Globus pallidus (tissue), 1 donor: Measurements from ENCODE around the gene RABAC1.
A peak's percentile ranks its signal among the peaks of the same experiment; 100 is the strongest.
"Not testable (repeated sequence)": the region's sequence is repeated elsewhere in the genome, so short reads cannot be mapped to it uniquely, and the experiment has no call there.

Source experiments
- DNase-seq: peaks from one replicate; pipeline ENCODE4 v3.0.0-alpha.2; 2015; ENCODE audit warnings: low spot score

Gene RABAC1

DNA sequence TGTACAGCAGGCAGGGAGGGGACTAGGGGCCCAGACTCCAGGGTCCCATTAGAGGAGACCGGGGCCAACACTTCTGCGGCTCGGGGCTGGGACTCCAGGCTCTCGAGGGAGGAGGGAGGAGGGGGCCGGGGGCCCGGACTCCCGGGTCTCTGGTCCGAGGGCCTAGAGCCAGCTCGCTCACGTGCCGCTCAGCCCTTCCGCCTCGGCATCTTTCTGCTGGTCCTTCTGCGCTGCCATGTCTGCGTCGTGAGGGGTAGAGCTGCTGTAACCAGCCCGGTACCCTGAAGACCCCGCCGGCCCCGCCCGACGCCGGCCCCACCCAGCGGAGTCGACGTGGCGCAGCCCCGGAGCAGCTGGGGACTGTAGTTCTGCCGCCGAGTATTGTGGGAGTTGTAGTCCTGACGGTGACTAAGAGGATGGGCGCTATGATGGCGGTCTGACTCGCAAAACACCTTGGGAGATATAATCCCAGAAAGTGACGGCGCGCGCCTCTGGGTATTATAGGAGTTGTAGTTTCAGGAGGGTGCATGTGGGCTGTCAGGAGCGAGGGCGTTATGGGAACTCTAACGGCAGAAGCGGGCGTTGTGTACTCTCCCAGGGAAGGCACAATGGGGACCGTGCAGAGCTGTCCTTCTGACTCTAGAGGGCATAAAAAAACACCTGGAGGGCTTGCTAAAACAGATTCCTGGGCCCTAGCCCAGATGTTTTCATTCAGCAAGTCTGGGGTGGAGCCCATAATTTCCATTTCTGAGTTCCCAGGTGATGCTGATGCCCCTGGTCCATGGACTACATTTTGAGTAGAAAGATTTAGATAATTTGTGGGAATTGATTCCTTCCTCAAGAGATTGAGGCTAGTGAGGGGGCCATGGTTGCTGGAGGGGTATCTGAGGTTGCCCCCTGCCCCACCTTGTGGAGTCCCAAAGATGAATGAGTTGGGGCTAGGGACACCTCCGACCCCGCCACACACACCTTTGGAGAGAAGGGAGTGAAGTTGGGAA lies at the start of gene RABAC1:
RABAC1 (minus strand) TSS at position 266 of the 998 bp plus-strand sequence; CDS start at position 237, 29 bp downstream.
- peak; percentile 91 for DNase-seq

DNA sequence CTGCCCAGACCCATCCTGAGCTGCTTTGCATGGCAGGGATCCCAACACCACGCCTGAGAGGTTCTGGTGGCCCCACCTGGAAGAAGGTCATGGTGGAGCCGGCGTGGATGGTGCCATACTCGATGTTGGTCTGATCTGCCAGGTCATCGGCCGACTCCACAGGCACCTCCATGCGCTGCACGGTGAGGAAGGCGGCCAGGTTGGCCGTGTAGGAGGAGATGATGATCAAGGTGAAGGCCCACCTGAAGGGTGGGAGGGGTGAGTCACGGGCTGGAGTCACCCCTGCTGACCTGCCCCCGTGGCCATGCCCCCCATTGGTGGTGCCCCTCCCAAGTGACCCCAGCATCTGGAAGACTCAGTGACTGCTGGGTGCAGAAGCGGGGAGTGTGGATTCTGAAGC lies 47.4 kb upstream of the RABAC1 start:
- DNase-seq: no peak

- DNase-seq: no peak
Measured at GRCh38 chr19:42005504-42005903, 46.4 kb upstream of the RABAC1 start.

DNA sequence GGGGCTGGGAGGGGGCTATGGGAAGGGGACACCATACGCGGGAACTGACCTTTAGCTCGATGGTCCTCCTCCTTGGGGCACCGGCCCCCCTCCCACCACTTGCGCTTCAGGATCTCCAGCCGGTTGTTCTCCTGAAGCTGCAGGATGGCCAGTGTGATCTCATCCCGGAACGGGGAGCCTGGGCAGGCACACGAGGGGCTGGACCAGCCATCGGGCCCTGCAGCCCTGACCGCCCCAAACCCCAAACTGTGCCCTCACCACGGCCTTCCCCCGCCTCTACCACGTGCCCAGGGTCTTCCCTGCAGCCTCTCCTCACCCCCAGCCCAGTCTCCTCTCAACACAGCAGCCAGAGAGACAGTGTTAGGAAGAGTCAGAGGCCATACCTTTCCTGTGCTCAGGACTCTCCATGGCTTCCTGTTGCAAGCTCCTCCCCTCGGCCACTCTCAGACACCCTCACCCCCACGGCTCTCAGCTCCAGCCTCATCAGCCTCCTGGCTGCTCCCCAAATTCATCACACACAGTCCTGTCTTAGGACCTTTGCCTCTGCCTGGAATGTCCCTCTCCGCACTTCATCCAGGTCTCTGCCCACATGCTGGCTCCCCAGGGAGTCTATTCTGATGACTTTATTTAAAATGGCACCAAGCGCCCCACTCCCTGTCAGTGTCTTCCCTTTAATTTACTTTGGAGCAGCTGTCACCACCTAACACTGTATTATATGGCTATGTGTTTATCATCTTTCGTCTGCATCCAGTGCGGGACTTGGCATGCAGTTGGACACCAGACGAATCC lies 44.6 kb upstream of the RABAC1 start:
- DNase-seq: no peak

GRCh38 chr19:41999878-42000208 lies 40.7 kb upstream of the RABAC1 start:
- DNase-seq: no peak

DNA sequence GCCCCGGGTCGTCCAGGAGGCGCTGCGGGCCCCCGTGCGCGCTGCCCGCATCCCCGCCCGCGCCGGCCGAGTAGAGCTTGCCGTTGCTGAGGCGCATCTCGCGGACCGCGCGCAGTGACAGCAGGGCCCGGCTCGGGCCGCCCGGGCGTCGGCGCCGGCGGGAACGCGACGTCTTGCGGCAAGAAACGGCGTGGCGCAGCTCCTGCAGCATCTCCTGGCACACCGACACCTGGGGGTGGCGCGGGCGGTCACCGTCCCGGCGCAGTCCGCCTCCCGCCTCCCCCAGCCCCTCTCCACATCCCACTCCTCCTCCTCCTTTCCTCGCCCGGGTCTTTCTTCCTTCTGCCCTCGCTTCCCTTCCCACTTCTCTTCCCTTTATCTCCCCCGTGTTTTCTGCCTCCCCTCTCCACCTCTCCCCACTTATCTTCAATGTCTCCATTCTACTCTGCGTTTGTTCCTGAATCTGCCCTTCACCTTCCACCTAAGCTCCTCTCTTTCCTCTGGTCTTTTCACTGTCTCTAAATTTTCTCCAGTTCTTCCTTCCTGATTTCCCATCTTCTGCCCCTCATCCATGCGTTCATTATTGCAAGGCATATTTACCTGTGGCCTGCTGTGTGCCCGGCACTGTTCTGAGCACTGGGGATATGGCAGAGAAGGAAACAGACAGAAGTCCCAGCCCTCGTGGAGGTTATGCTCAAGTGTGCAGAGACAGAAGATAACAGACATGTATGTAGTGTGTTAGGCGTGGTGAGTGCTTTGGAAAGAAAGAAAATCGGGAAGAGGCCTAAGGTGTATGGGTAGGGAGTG lies 40.2 kb upstream of the RABAC1 start:
- no peak for DNase-seq

DNA sequence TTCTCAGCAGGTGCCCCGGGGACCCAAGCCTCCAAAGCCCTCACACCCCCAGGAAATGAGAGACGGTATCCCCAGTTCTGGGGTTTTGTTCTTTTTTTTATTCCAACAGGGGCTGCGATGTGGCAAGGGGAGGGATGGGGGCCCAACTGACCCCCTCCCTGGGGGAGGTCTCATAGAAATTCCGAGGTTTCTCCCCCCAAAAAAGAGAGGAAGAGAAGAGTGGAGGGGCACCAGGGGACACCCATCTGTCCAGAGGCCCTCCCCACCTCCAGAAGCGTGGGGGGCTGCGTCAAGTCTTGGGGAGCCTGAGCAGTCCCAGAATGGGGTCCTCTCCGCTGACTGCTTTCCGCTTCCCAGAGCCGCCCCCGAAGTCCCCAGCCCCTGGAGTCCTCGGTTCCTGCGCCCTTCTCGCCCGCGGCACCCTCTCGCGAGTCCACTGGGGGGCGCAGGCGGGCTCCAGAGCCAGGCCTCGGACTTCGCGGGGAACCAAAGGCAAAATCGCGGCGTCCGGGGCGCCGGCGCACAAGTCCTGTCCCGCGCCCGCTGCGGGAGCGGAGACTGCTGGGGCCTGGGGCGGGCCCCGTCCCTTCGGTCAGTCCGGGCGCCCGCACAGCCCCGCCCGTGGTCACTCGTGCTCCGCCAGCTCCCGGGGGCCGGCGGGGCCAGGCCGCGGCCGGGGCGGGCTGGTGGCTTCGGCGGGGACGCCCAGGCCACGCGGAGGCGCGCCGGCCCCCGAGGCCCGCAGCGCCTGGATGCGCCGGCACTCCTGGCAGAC lies 39.3 kb upstream of the RABAC1 start:
- no peak for DNase-seq

GRCh38 chr19:41997851-41998229 lies 38.7 kb upstream of the RABAC1 start:
- DNase-seq: no peak

- no peak for DNase-seq
Measured at GRCh38 chr19:41997121-41997850, 38.2 kb upstream of the RABAC1 start.

- DNase-seq: no peak
Measured at GRCh38 chr19:41995959-41996797, 37.1 kb upstream of the RABAC1 start.

DNA sequence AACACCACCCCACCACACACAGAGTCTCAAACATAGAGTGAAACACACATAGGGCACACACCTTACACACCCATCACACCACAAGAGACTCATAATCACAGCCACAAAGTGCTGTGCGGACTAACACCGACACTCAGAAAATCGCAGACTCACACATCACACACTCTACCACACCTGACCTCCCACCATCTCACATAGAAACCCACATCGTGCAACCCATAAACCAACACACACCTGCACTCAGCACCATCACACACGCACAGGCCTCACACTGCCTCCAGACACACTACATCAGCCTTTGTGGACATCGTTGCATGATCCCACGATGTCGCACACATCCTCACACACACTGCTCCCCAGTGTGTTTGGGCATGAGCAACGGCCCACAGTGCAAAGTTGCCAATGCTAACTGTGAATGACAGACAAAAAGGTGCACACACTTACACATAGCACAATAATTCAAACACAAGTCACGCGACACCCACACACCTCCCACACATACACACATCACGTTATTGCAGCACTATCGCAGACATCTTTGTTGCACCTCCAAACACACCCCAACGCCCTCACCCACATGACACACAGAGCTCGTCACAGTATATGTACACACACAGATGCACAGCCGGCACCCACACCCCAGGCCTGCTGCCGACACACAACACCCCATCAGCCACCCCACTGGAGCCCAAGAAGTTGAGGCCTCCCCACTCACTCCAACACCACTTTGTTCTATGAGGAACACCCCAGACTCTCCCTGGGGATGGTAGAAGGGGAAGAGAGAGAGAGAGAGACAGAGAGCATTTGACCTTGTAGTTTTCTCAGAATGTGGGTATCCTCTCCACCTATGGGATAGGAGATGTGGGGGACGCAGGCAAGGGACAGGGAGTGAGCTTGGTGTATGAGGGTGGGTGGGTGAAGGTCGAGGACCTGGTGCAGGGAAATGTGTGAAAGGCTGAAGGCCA lies 36.2 kb upstream of the RABAC1 start:
- DNase-seq: no peak

DNA sequence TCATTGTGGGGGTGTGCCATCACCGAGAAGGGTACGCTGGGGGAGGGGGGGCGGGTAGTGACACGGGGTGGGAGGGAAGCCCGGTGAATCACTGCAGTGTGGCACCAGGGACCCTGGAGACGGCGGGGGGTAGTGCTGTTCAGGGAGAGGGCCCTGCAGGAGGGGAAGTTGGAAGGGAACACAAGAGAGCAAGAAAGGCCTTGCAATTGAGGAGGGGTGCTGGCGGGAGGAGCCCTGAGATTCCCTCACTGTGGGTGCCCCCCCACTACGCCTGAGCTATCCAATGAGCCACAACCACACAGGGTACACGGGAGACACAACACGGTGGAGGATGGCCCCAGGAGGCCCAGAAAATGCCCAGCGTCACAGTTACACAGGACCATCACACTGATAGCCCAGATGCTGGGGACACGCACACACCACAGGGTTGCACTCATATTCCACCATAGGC lies 35.4 kb upstream of the RABAC1 start:
- DNase-seq: no peak

- DNase-seq: peak; percentile 28
Measured at GRCh38 chr19:41993612-41994483, 34.7 kb upstream of the RABAC1 start, which contains the start of gene ATP1A3. TSS of gene ATP1A3 (minus strand) at chr19:41994230. CDS start at chr19:41994076, 154 bp downstream.

DNA sequence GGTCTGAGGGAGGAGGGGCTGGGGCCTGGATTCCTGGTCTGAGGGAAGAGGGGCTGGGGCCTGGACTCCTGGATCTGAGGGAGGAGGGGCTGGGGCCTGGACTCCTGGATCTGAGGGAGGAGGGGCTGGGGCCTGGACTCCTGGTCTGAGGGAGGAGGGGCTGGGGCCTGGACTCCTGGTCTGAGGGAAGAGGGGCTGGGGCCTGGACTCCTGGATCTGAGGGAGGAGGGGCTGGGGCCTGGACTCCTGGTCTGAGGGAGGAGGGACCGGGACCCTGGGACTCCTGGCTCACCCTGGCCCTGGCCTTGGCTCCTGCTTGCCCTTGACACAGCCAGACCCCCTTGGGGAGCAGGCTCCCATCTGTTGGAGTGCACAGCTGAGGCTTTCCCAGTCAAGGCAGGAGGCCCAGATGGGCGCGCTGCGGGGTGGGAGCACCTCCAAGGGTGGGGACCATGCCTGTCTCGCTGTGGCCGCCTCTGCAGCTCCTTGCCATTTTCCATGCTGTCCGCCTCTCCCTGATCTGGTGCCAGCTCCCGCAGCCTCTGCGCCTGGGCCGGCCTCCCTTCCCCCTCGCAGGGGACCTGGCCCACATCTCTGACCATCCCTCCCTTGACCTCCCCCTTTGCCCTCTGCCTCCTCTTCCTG lies 32.9 kb upstream of the RABAC1 start:
- not testable (repeated sequence) for DNase-seq

DNA sequence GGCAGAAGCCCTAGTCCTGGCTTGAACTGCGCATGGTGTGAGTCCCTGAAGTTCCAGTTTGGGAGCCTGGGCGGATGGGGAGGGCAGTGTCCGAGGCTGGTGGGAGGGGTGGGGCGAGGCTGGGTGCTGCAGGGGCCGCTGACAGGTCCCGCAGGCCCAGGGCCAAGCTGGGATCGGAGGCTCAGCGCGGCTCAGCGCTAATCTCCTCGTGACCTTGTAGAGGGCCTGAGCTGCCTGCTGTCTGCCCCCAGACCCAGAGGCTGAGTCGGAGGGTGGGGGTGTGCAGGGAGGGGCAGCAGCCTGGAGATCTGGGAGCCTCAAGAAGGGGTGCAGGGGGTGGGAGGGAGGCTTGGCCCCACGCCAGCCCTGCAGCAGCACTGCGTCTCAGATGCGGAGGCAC lies 31.9 kb upstream of the RABAC1 start:
- no peak for DNase-seq

DNA sequence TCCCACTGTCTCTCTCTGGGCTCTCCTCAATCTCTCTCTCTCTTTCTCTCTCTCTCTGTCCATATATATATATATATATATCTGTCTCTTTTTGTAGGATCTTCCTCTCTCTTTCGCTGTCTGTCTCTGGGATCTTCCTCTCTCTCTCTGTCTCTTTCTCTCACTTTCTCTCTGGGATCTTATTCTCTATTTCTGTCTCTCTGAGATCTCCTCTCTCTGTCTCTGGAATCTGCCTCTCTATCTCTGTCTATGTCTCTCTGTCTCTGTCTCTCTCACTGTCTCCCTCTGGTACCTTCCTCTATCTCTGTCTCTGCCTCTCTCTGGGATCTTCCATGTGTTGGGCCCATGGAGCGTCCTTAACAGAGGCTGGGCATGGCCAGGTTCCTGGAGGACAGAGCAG lies 31.5 kb upstream of the RABAC1 start:
- DNase-seq: no peak

DNA sequence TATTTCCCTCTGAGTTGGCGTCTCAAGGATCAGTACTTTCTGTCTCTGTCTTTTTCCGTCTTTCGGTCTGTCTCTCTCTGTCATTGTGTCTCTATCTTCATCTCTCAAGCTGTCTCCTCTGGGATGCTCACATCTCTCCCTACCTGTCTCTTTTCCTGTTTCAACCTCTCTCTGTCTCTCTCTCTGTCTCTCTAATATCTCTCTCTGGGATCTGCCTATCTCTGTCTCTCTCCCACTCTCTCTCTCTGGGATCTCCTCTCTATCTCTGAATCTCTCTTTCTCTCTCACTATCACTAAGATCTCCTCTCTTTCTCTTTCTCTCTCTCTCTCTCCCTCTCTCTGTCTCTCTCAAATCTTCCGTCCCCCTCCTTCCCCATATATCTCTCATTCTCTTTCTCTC lies 30.9 kb upstream of the RABAC1 start:
- no peak for DNase-seq
